ENCODE results near the gene WDR37. TPM values are rescaled to one million over a fixed set of nuclear protein-coding genes. Genes with fewer than 3 reads are reported as not detected.

WDR37 gene
- total RNA-seq, 1 donor from 2014 or later, result 29.0 TPM

DNA sequence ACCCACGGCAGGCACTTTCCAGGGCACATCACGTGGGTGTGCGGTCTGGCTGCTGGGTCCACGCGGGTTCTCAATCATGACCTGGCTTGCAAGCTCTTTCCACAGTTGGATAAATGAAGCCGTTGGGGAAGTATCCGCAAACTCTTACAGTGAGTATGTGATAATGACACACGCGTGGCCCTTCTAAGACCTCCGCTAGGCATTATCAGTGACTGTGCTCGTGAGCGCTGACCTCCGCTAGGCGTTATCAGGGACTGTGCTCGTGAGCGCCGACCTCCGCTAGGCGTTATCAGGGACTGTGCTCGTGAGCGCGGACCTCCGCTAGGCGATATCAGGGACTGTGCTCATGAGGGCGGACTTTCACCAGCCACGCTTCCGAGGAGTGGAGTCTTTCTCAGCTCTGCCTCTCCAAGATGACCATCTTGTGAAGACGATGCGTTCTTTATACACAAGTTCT lies 107.0 kb downstream of the WDR37 start:
- intact Hi-C loops (cut with micrococcal nuclease), result no loop called here

DNA sequence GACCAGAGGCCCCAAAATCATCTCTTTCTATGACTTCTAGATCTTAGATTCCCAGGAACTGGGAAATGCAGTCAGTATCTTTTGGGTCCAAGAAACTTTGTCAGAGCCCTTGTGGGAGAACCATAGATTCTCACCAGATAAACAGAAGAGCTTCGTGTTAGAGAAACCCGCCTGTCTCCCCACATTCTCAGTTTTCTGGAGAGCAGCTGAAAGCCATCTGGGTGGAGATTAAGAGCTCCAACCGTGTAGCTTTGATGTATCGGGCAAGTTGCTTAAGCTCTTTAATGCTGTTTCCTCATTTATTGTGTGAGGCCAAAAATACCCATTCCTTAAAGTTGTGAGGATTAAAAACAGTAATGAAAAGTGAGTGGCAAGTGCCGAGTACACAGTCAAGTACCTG lies 107.6 kb downstream of the WDR37 start:
- intact Hi-C loops (cut with micrococcal nuclease), result no loop called here

DNA sequence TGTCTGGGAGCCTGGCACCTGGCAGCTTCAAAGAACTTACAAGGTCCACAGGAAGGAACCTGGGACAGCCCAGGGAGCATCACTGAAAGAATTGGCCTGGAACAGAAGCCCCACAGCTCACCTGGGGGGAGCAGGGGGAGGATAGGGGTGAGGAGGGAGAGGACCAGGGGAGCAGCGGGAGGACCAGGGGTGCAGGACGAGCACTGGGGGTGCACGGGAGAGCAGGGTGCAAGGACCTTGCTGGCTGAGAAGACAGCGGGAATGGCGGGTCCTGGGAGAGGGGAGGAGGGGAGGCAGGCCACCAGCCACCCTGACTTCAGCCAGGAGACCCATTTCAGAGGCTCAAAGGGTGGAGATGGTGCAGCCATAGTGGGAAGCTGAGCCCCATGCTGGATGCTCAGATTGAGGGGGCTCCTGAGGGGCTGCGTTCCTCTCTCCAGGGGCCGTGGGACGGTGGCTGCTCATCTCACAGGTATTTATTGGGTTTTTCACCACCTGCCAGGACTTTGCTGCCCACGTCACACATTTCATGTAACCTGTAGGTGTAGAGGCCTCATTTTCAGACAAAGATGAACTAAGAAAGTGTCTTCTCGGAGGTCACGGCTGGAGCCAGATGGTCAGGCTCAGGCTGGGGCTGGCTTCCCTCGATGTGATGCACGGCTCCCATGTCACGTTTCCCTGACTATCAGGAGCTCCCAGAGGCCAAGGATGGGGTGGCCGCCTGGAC lies 110.1 kb downstream of the WDR37 start:
- intact Hi-C loops (cut with micrococcal nuclease), result no loop called here

DNA sequence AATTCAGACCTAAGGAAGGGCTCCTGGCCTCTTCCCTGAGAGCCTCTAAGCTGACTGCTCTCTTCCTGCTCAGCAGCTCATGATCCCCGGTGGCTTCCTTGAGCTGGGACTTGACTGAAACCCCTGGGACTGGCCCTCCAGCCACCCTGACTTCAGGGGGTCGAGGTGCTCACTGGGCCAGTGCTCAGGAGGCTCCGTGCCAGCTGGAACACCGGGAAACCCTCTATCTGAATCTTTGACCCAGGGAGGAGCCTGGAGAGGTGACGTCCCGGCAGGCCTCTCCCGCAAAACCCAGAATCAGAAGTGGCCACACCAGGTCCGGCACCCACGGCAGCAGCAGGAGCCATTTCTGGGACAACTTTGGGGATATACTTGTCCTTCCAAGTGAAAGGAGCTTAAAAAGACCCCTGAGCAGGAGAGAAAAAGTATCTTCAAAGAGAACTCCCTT lies 110.7 kb downstream of the WDR37 start:
- intact Hi-C loops (cut with micrococcal nuclease), result no loop called here

DNA sequence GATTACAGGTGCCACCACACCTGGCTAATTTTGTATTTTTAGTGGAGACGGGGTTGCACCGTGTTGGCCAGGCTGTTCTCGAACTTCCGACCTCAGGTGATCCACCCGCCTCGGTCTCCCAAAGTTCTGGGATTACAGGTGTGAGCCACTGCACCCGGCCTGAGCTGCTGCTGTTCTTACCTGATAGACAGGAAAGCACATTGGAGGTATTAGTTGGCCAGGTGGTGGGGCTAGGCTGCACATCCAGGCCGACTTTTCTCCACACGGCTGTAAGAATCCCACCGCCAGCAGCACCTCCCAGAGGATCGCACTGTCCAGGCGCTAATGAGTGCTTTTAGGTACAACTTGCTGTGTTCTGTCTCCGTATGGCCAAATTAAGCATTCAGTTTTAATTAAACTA lies 112.6 kb downstream of the WDR37 start:
- intact Hi-C loops (cut with micrococcal nuclease), result no loop called here

DNA sequence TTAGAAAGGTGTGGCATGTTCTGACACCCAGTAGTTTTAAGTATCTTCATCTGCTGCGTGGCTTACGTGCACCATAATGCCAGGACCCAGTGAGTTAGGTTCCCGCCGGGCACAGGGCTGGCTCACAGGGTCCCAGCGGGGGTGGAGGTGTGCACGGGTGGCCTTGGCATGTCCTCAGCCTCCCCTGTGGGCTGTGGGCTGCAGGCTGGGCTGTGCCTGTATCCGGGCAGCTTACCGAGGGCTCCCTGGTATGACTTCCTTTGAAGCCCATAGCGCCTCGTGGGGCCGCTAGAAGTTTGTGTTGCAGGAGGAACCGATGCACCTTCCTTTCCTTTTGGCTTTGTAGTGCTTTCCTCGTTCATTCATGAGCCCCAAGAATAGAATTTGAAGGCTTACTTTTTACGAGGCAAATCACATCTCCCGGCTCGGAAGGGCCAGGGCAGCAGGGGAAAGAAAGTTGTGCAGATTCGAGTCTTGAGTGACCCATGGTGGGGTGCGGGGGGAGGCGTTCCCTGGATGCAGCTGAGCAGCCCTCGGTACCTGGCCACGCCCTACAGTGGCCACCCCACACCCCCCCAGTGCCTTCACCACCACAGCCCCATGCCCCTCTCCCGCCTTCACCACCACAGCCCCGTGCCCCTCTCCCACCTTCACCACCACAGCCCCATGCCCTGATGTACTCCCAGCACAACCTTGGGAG lies 113.2 kb downstream of the WDR37 start:
- intact Hi-C loops (cut with micrococcal nuclease), result no loop called here

DNA sequence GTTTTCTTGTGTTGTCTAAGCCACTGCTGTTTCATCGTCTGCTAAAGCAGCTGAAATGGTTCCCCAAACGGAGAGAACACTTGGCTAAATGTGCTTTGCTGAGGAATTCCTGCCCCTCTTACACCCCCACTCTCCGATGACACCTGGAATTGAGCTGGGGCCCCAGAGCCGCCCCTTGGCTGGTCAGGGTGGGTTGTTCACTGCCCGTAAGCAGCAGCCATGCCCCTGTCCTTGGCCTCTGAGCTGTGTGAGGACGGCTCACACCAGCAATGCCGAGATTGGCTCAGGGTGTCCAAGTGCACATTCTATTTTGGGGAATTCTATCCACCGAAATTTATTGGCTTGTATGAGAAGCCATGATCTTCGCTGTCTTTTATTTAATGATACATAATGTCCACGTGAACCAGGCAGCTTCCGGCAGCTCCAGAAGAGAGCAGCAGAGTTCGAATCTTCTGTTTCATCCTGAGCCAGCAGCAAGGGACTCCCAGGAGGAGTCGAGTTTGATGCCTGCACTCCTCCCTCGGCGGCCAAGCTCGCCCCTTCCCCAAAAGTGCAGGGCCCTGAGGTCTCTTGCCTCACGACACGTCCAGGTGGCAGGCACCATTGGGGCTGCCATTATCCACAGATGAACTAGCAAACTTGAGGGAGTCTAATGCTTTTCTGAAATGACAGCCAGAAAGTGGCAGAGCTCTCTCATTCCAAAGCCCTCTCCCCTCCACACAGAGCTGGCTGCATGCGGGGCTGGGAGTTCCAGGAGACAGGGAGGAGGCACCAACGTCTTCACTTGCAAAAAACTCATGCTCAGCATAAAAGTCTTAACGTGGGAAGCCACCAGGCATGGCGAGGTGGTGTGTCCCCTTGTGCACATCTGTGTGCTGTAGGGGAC lies 114.0 kb downstream of the WDR37 start:
- intact Hi-C loops (cut with micrococcal nuclease), result no loop called here

DNA sequence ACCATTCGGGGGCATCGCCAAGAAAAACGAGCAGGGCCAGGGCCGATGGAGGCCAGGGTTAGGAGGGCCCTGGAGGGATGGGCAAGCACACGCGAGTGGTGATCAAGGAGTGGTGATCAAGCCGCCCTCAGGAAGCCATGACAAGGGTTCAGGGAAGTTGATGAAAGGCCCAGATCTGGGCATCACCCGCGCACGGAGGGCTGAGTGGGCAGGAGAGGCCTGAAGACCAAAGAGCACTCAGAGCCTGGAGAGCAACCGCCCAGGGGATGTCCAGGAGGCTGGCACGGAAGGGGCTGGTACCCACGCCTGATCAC lies 114.6 kb downstream of the WDR37 start:
- intact Hi-C loops (cut with micrococcal nuclease), result no loop called here

DNA sequence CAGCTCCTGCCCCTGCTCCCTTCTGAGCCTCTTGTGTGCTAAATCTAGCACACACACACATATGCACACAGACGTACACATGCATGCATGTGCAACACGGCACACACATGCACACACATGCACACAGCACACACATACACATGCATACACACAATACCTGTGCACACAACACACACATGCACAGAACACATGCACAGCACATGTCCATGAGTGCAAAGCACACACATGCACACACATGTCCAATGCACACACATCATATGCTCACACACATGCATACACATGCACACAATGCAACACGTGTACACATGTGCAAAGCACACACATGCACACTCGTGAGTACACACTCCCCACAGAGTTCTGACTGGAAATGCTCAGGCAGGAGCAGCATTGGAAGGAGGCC lies 115.0 kb downstream of the WDR37 start:
- intact Hi-C loops (cut with micrococcal nuclease), result no loop called here

DNA sequence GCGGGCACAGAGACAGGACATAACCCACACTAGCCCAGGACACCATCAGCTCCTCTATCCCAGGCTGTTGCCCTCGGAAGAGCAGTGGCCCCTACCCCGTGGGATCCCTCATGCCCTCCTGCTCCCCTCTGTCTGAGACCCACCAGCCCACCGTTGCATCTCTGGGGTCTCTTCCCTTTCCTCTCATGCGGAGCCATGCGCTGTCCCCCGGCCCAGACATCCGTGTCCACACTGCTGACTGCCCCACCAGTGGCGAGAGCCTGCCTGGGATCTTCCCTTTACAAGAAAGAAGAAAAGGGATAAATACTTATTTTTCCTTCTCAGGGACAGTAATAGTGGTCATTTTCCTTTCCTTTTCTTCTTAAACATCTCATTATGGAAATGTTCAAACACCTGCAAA lies 115.4 kb downstream of the WDR37 start:
- intact Hi-C loops (cut with micrococcal nuclease), result no loop called here

DNA sequence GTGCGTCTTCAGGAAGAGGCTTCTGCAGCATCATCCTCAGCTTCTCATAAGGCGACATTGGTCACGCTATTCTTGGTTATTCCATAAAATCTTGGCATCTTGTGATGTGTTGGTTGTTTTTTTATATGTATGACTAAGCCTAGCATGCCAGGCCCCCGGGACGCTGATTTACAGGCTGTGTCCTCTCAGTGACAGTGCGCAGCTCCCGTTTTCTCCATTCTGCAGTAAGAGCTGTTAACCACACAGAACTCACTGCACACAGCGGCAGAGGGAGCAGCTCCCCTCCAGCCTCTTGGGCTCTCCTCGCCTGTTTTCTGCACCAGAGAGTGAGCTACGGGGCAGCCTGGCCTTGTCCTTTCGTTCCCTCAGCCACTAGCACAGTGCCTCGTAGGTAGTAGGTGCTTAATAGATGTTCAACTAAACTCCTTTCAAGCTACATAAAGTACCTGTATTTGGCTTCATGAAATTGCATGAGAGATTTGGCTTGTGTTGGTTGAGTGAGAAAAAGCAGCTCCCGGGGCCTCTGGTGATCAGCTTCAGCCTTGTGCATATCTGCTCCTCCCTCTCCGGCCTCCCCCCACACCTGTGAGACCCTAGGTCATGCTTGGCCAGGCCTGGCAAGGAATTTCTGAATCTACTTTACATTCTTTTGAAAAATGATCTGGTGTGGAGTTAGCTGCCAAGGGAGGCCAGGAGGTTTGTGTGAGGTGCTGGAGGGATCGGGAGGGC lies 116.2 kb downstream of the WDR37 start:
- intact Hi-C loops (cut with micrococcal nuclease), result no loop called here

DNA sequence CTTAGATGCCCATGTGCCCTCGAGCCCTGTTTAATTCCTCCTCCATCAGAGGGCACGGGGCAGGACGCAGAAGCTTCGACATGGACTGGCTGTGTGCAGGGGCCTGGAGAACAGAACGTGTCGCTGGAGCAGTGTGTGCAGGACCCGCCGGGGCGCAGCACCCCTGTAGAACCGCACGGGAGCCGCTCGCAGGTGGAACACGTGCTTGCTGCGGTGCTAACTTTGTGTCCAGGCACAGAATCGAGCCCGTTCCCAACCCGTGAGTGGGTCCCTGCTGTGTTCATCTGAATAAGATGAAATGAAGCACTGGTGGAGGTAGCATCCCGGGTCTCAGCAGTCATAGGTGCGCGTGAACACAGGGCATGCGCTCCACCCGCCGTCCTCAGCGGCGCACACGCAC lies 116.9 kb downstream of the WDR37 start:
- intact Hi-C loops (cut with micrococcal nuclease), result no loop called here

DNA sequence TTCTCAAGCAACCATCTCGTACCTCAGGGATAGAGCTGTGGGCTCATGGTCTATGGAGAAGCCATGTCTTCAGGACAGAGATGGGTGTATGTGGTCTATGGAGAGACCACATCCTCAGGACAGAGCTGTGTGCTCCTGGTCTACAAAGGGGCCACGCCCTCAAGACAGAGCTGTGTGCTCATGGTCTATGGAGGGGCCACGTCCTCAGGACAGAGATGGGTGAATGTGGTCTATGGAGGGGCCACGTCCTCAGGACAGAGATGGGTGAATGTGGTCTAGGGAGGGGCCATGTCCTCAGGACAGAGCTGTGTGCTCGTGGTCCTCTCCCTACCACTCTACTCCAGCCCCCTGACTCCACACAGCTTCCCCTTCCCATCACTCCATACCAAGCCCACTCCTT lies 117.8 kb downstream of the WDR37 start:
- intact Hi-C loops (cut with micrococcal nuclease), result no loop called here

DNA sequence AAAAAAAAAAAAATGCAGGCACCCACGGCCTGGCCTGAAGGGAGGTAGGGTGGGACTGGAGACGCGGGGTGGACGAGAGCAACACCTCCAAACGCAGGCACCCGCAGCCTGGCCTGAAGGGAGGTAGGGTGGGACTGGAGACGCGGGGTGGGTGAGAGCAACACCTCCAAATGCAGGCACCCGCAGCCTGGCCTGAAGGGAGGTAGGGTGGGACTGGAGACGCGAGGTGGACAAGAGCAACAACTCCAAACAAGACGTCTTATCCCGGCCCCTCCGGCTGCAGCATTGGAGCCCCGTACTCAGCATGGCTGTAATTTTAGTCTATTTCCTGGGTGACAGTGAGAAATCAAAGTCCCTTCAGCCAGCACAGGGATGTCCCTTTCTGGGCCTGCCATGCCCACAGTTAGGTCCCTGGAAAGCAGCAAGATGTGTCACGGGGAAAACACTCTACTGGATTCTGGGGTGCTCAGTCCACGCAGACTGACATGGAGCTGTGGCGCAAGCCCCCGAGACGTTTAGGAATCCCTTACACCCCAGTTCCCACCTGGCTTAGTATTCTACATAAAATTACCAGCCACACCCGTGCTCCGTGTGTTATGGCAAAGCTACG lies 119.9 kb downstream of the WDR37 start:
- intact Hi-C loops (cut with micrococcal nuclease), result no loop called here

DNA sequence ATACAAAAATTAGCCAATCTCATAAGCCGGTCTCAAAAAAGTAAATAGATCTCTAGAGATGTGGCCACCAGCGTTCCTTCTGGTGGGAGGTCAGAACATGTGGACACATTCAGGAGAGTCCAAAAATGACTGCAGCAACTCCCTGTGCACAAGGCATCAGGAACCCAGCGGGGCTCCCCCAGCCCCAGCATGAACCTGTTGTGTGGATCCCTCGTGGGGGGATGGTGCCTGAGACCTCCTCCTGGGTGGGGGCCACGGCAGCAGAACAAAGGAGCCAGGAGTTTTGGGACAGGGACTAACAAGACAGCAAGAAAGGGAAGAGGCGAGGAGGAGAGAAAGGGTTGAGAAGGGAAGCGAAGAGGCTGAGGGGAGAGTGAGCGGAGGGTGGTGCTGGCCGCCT lies 121.8 kb downstream of the WDR37 start:
- intact Hi-C loops (cut with micrococcal nuclease), result no loop called here

DNA sequence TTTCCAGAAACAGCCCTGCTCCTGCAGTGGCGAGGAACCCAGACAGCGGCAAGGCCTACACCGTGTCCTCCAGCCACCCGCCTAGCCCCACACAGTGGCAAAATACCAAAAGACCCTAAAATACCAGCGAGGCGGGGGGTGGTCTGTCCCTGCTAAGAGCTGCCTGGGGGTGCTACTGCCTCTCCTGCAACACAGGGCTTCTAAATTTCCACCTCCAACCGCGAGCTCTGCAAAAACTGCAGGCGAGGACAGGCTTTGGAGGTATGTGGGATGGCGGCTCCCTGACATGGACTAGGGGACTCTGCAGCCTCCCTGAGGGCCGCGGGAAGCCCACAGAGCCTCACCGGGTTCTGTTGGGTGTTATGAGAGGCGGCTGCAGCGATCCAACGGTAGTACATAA lies 122.3 kb downstream of the WDR37 start:
- intact Hi-C loops (cut with micrococcal nuclease), result no loop called here

DNA sequence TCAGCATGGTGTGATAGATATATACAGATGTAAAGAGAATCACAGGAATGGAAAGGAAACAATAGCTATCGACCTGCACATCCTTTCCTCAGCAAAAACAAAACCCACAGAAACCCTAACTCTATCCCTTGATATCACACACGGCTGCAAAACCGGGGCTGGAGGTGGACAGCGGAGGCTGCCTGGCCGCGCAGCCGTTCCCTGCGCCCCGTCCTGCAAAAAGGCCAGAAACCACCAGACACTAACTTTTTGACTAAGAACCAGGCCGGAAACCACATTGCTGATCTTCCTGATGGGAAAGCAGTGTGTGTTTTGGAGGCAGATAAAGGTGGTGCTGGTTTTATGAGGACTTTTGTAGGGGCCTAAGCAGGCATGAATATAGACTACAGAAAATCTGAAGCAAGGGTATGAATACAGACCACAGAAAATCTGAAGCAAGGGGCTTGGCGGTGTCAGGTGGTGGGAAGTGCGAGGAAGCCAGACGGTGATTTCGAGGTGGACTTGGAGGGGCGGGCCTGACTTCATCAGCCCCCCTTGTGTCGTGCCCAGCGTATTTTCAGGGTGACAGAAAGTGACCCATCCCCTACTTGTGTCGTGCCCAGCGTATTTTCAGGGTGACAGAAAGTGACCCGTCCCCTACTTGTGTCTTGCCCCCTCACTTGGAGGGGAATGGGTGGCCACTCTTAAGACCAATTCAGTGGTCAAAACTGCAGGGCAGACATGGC lies 123.3 kb downstream of the WDR37 start:
- intact Hi-C loops (cut with micrococcal nuclease), result no loop called here

DNA sequence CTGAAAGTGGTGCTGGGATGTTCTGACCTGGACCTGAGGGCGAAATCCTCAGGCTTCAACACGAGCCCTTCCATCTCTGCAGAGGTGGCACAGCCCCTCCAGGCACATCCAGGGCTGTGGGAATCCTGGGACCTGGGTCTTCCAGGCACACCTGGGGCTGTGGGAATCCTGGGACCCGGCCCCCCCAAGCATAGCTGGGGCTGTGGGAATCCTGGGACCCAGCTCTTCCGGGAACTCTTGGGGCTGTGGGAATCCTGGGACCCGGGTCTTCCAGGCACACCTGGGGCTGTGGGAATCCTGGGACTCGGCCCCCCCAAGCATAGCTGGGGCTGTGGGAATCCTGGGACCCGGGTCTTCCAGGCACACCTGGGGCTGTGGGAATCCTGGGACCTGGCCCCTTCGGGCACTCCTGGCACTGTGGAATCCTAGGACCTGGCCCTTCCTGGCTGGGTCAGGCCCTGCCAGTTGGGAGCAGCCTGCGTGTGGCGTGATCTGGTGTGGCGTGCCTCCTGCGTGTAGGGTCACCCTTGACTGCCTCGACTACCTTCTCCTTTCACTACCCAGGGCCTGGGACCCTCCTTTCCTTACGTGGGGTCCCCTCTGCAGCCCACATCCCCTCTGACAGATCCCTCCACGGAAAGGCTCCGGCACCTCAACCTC lies 124.0 kb downstream of the WDR37 start:
- intact Hi-C loops (cut with micrococcal nuclease), result no loop called here

DNA sequence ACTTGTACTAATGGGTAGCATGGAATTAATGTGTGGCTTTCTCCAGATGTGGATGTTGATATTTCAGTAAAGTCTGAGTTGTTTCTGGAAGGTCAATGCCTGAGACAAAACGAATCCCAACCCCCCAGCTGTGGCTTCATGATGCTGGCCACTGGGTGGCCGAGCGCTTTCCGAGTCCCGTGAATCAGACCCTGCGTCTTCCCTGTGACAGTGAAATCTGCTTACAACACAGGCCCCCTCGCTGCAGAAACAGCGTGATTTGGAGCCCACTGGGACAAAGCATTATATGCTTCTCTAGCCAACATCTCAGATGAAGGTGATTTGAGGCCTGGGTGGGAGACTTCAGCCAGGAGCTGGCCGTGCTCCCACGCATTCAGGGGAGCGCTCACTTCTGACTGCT lies 124.7 kb downstream of the WDR37 start:
- intact Hi-C loops (cut with micrococcal nuclease), result no loop called here

All from T-helper 1 cell treated with Interleukin-12 subunit alpha and Interleukin-12 subunit beta and Interleukin-4 antibody, amounts not matched to agents 30 ng/mL and 1 ng/mL, for 36 hours (primary cell).